HG03558 (cell line): ENCODE measurements around the gene FRZB.
"Not testable (repeated sequence)": the region's sequence is repeated elsewhere in the genome, so short reads cannot be mapped to it uniquely, and the experiment has no call there.

ENCODE experiments used
- ATAC-seq: cut with Tn5 transposase; IDR thresholded peaks from one replicate; pipeline ENCODE4 v1.9.1; 2021; ENCODE audit warnings: moderate number of reproducible peaks; ENCODE audit not compliant: unreplicated experiment; ENCODE audit errors: extremely low read depth

The FRZB gene, protein sequence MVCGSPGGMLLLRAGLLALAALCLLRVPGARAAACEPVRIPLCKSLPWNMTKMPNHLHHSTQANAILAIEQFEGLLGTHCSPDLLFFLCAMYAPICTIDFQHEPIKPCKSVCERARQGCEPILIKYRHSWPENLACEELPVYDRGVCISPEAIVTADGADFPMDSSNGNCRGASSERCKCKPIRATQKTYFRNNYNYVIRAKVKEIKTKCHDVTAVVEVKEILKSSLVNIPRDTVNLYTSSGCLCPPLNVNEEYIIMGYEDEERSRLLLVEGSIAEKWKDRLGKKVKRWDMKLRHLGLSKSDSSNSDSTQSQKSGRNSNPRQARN

DNA sequence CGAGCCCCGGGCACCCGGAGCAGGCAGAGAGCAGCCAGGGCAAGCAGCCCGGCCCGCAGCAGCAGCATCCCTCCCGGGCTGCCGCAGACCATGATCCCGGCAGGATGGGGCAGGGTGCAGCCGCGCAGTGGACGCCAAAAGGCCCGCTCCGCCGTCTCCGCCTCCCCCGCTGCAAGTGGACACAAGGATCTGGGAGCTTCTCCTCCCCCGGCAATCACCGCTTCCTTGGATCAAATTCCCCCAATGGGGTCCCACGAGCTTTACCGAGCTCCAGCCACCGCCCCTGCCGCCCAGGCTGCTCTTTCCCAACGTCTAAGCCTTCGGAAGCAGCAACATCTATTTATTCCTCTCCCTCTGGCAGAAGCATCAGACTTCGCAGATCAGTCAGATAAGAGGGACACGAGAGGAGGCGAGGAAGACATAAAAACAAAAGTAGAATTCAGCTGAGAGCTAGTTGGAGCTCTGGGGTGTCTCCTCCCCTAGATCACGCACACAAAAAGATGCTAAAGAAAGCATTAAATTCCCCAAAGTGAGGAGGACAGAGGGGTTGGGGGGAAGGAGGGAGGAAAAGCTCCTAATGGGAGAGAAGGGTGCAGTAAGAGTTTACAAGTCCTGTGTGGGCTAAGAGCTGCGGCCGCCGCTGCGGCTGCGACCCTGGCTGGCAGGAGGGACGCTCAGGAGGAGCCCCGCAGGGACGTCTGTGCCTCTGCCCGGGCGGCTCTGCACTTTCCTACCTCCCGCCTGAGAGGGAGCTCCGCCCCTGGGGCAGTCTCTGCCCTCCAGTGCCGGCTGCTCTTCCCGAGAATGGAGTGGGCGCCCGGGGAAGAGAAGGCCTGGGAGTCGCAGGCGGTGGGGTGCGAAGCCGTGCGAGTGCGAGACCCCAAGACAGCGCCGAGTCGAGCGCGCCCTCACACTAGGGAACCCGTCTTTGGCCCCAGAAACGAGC, at the start of gene FRZB:
FRZB (minus strand) TSS at position 177 of the 946 bp plus-strand sequence; CDS start at position 92, 85 bp downstream.
- no peak for ATAC-seq

DNA sequence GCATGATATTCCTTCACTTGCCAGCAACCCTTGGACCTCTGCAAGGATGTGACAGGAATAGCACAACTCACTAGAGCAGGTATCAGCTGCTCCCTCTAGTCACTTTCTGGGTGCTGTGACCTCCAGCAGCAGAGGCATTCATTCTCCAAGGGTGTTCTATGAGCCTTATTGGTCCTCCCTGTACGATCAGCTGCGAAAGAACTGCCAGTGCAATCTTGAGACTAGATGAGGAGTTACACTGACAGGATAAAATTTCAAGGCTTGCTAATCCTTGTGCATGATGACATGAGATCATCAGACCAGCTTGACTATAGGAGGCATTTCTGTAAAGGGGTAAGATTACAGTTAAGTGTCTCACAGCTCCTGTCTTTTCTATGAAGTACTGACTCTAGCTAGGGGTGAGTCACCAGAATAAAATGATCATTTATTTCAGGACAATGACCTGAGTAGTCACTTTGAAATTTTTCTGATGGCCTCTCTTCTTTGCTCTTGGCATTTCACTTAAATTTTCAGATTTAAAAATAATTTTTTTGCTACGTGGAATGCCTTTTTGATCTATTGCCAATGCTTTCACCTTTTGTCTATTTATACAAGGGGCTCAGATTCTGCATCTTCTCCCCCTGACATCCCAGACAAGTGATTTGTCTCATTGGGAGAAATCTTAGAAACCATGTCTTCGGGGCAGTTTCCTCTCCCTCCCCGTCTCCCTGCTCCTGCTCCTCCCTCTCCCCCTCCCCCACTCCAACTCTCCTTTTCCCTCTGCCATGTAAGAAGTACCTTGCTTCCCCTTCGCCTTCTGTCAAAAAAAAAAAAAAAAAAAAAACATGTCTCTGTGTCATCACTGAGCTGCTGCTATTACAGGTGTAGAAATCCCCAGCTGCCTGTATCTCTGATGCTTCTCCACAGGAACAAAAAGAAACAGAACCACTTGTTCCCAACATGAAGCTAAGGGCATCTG, 49.2 kb upstream of the FRZB start:
- ATAC-seq, result no peak

DNA sequence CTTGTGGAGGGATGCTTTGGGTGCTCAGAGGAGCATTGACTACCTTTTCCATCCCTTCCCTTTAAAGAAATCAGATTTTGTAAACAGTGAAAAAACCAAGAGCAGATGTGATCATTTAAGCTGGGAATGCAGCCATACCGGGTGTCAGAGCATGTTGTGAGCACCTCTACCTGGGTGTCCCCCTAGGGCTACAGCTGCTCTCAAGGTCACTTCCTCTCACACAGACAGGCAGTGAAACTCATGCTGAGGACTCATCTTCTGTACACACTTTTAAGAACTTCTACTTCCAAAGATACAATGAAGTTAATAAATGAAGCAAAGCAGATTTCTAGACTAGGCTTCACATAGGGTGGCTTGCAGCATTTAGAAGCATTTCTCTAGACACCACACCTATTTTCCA, 48.4 kb upstream of the FRZB start:
- no peak for ATAC-seq

GRCh38 chr2:182913064-182913463, 46.6 kb upstream of the FRZB start:
- ATAC-seq, result no peak

GRCh38 chr2:182912518-182912915, 46.1 kb upstream of the FRZB start:
- no peak for ATAC-seq

- ATAC-seq, result no peak
Measured at GRCh38 chr2:182911813-182912517, 45.5 kb upstream of the FRZB start.

GRCh38 chr2:182910965-182911364, 44.5 kb upstream of the FRZB start:
- no peak for ATAC-seq

- no peak for ATAC-seq
Measured at GRCh38 chr2:182907081-182907830, 40.8 kb upstream of the FRZB start.

DNA sequence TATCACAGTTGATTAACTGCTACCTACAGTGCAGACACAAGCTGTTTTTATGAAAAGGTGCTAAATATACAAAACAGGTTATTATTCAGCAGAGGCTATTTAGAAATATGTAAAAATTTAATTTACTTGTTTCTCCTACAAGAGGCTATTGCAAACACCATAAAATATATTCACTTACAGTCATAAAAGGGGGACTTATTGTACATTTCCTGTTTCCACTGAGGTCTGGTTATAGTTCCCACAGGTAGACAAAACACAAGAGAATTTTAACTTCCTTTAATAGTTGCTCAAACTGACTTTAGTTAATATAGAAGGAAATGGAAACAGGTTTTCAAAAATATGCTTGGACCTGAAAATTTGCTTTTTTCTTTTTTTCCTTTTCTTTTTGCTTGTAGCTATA, 40.0 kb upstream of the FRZB start:
- no peak for ATAC-seq

DNA sequence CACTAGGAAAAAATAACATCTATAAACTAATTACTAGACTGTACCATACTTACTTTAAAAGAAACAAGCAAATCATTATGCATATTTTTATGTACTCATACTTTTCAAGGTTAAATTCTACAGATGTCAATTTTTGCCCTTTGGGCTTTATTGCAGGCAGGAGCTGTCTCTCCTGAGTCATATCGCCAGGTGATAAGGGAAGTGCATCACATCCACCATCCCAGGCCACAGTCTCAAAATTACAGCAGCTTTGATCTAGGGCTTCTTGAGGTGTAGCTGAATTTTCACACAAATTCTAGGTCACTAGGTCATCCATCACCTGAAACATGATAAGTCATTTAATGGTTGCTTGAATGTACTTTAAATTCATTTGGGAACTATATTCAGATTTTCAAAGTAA, 38.4 kb upstream of the FRZB start:
- no peak for ATAC-seq

GRCh38 chr2:182903566-182903965, 37.1 kb upstream of the FRZB start:
- no peak for ATAC-seq

DNA sequence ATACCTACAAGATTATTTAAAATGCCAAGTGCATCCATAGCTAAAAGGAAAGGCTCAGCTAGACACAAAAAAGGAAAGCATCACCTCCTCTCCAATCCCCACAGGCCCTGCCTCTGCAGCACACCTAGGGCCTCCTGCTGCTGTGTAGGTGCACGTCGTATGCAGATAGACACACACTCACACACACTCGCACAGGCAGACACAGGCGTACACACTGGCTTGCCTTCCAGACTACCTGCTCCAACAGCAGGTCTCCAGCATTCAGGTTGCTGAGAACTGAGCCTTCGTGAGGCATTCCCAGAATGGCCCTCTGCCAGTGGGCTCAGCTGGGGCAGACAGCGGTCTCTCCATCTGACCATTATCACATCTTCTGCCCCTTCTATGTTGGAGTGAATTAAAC, 35.3 kb upstream of the FRZB start:
- no peak for ATAC-seq

DNA sequence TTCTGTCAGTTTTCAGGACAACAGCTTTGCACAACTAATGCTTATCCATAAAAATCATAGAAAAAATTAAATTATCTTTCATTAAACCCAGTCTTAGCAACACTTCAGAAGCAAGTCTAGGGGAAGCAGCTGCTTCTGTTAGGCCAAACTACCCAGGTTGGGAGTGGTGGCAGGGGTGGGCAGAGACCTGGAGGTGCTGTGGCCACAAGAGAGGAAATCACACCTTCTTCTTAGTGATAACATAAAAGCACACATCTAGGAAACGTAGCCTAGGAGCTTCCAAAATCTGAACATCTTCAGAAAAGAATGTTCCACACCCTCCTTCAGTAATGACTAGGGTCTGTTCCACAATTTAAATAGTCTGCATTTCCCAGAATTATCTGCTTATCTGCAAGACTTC, 32.3 kb upstream of the FRZB start:
- ATAC-seq, result no peak

GRCh38 chr2:182897137-182897536, 30.7 kb upstream of the FRZB start:
- no peak for ATAC-seq

DNA sequence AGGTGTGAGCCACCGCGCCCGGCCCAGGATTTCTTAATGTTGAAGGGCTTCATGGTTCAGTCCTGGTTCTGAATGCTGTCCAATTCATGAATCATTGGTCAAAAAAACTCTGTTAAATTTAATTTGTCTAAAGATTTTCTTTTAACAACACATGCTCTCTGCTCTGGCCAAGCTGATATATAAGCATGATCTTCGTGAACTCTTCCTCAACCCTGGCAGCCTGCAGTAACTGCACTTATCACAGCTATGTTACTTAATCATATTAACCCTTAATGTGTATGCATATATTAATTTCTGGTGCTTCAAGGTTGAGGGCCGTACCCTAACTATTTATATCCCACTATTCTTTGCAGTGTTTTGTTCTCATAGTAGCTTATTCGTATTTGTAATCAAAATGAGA, 29.4 kb upstream of the FRZB start:
- ATAC-seq, result no peak

DNA sequence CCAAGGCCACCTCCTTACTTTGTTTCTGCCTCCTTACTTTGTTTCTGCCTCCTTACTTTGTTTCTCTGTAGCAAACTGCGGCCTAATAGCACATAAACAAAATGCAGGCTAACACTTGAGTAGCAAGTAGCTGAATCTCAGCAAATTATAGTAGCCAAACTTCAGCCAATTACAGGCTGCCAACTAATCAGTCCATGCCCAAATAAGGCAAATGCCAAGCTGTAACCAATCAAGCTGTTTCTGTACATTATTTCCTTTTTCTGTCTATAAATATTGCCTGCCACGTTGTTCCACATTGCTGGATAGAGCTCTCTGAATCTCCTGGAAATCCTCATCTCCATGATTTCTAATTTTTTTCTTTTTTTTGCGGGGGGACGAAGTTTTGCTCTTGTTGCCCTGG, 28.7 kb upstream of the FRZB start:
- ATAC-seq, result no peak

GRCh38 chr2:182894174-182894573, 27.7 kb upstream of the FRZB start:
- ATAC-seq, result no peak

GRCh38 chr2:182893666-182894065, 27.2 kb upstream of the FRZB start:
- ATAC-seq, result no peak

DNA sequence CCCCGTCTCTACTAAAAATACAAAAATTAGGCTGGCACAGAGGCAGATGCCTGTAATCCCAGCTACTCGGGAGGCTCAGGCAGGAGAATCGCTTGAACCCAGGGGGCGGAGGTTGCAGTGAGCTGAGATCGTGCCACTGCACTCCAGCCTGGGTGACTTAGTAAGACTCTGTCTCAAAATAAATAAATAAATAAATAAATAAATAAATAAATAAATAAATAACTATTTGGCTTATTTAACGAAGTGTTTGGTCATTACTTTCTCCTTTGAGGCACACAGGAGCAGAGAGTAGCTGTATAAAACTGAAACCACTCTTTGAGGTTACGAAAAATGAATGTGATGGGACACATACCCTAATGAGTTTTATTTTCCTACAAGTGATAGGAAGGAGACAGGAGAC, 26.6 kb upstream of the FRZB start:
- ATAC-seq, result not testable (repeated sequence)
